PFSK-1 (cell line): ENCODE data around the gene SASH1.

Source experiments
- FOXP2 ChIP-seq: optimal IDR thresholded peaks from 2 replicates; pipeline ENCODE3; 2011; ENCODE audit warnings: borderline replicate concordance, control low read depth, inconsistent platforms; ENCODE audit not compliant: insufficient read depth; ENCODE audit errors: extremely low read length, extremely low read depth
- POLR2AphosphoS5 ChIP-seq: IDR thresholded peaks from 2 replicates; pipeline ENCODE4 v1.6.1; 2012; ENCODE audit warnings: low read depth, mild to moderate bottlenecking, control low read depth, low read length, moderate library complexity
- SIN3A ChIP-seq: IDR thresholded peaks from 2 replicates; pipeline ENCODE4 v1.6.1; 2012; ENCODE audit warnings: mild to moderate bottlenecking, low read length, moderate library complexity, borderline replicate concordance; ENCODE audit not compliant: insufficient read depth
- TAF1 ChIP-seq: IDR thresholded peaks from 2 replicates; pipeline ENCODE4 v1.6.1; 2012; ENCODE audit warnings: low read length, control low read depth, borderline replicate concordance; ENCODE audit not compliant: insufficient read depth
- TF ChIP-seq, protein P1 (sequence below), 2 experiments: IDR thresholded peaks; 2 replicates each; pipeline versions ENCODE4 v1.6.1 to v1.8.0; 2011 to 2012; ENCODE audit warnings: low read depth in 2 of 2, low read length in 2 of 2, control low read depth in 1 of 2, inconsistent platforms in 1 of 2, mild to moderate bottlenecking in 1 of 2, moderate library complexity in 1 of 2; ENCODE audit not compliant: insufficient read depth in 1 of 2

Gene SASH1

DNA sequence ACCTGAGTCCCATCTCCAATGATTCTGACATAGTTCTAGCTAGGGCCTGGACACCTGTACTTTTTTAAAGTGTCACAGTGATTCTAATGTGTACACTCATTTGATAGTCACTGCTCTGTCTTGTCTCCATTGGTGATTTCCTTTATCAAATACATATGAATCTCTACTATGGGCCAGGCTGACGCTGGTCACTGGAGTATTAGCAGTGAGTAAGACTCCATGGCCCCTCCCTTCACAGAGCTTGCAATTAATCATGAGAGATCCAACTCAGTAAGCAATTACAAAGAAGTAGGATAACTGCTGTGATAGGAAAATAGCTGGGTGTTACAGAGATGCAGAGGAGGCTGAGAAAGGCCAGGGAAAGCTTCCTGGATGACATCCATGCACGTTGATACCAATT is 19.3 kb upstream of the SASH1 start:
- TF ChIP-seq, protein P1, sequence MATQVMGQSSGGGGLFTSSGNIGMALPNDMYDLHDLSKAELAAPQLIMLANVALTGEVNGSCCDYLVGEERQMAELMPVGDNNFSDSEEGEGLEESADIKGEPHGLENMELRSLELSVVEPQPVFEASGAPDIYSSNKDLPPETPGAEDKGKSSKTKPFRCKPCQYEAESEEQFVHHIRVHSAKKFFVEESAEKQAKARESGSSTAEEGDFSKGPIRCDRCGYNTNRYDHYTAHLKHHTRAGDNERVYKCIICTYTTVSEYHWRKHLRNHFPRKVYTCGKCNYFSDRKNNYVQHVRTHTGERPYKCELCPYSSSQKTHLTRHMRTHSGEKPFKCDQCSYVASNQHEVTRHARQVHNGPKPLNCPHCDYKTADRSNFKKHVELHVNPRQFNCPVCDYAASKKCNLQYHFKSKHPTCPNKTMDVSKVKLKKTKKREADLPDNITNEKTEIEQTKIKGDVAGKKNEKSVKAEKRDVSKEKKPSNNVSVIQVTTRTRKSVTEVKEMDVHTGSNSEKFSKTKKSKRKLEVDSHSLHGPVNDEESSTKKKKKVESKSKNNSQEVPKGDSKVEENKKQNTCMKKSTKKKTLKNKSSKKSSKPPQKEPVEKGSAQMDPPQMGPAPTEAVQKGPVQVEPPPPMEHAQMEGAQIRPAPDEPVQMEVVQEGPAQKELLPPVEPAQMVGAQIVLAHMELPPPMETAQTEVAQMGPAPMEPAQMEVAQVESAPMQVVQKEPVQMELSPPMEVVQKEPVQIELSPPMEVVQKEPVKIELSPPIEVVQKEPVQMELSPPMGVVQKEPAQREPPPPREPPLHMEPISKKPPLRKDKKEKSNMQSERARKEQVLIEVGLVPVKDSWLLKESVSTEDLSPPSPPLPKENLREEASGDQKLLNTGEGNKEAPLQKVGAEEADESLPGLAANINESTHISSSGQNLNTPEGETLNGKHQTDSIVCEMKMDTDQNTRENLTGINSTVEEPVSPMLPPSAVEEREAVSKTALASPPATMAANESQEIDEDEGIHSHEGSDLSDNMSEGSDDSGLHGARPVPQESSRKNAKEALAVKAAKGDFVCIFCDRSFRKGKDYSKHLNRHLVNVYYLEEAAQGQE (IDR thresholded peaks at IDR 0.05; ENCODE audit: insufficient read depth in 1 of 2, low read depth in 2 of 2, low read length in 2 of 2) = no peak
- no peak for TF ChIP-seq TAF1
- no peak for TF ChIP-seq SIN3A
- TF ChIP-seq POLR2AphosphoS5 = no peak
- no peak for TF ChIP-seq FOXP2

DNA sequence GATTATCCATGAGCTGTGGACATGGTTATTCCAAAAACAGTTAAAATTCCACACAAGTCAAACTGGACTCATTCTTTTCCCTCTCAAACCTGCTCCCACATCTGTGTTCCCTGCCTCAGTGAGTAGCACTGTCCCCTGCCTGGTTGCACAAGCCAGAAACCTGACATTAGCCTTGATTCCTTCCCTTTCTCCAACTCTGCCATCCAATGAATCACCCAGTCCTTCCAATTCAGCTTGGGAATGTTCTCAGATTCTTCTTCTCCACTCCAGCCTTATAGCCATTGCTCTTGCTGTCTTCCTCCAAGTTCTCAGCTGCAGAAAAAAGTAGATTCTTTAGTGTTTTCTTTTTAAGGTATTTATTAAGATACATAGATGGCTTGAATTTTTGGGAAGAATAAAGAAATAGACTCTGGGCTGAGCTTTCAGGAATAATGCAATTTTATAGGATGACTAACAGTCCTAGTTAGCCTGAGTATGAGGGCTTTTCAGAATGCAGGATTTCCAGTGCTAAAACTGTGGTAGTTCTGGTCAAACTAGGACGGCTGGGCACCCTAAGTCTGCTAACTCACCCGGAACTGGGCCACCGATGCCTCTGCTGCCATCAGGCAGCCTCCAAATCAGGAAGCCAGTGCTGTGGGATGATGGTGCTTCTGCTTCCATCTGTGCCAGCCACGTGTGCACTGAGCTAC is 18.2 kb upstream of the SASH1 start:
- TF ChIP-seq TAF1 = no peak
- no peak for TF ChIP-seq FOXP2
- no peak for TF ChIP-seq POLR2AphosphoS5
- TF ChIP-seq, protein P1 (IDR thresholded peaks at IDR 0.05; ENCODE audit: insufficient read depth in 1 of 2, low read depth in 2 of 2, low read length in 2 of 2) = no peak
- TF ChIP-seq SIN3A = no peak

DNA sequence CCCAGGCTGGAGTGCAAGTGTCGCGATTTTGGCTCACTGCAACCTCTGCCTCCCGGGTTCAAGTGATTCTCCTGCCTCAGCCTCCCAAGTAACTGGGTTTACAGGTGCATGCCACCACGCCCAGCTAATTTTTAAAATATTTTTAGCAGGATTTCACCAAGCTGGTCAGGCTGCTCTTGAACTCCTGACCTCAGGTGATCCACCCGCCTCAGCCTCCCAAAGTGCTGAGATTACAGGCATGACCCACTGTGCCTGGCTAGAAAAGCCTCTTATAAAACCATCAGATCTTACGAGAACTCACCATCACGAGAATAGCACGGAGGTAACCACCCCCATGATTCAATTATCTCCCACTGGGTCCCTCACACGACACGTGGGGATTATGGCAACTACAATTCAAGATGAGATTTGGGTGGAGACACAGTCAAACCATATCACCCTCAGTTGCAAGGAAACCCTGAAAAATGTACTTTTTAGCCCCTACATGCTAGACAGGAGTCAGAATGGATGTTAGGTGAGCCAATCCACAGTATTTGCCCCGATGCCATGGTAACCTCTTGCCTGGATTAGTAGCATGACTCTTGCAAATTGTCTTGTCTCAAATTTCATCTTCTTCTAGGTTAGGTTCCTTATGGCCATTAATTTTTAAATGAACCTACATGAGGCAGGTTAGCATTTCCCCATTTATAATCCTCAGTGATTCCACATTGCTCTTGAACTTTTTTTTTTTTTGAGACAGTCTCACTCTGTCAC is 17.1 kb upstream of the SASH1 start:
- TF ChIP-seq TAF1 = no peak
- TF ChIP-seq FOXP2 = no peak
- no peak for TF ChIP-seq SIN3A
- no peak for TF ChIP-seq POLR2AphosphoS5
- TF ChIP-seq, protein P1 (IDR thresholded peaks at IDR 0.05; ENCODE audit: insufficient read depth in 1 of 2, low read depth in 2 of 2, low read length in 2 of 2) = no peak

DNA sequence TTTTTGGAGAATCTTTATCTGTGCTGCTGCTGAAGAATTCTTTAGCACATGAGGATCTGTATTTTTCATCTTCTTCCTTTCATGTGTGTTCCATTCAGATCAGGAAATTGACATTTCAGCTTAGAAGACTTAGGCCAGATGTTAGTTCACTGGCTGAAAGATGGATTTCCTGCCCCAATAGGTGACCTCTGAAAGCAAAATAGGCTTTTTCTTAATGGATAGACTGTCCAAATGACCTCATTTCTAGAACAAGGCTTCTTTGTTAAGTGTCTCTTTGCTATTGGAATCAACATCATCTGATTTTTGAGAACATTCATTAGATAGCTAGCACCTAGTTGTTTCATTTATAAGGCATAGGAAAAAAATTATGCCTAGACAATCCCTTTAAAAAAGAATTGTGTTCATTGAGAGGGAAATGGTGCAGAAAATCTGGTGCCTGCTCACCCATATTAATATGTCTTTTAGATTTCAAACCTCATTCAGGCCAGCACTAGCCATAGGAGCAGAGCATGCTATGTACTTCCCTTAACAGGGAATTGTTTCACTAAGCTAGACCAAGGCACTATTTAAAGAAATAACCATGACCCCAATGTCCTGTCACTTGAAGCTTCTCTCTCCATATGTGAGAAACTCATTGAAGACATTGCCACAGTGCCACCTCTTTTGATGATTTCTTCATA is 13.6 kb upstream of the SASH1 start:
- TF ChIP-seq POLR2AphosphoS5 (no peak), TAF1 (no peak), SIN3A (no peak), FOXP2 (no peak)
- TF ChIP-seq, protein P1 (IDR thresholded peaks at IDR 0.05; ENCODE audit: insufficient read depth in 1 of 2, low read depth in 2 of 2, low read length in 2 of 2) = no peak
